ENCODE results near the gene FBXO31. TPM values are rescaled to one million over a fixed set of nuclear protein-coding genes. Genes with fewer than 3 reads are reported as not detected.

FBXO31 gene
- 13.6 and 20.8 TPM in 2 replicates for total RNA-seq

DNA sequence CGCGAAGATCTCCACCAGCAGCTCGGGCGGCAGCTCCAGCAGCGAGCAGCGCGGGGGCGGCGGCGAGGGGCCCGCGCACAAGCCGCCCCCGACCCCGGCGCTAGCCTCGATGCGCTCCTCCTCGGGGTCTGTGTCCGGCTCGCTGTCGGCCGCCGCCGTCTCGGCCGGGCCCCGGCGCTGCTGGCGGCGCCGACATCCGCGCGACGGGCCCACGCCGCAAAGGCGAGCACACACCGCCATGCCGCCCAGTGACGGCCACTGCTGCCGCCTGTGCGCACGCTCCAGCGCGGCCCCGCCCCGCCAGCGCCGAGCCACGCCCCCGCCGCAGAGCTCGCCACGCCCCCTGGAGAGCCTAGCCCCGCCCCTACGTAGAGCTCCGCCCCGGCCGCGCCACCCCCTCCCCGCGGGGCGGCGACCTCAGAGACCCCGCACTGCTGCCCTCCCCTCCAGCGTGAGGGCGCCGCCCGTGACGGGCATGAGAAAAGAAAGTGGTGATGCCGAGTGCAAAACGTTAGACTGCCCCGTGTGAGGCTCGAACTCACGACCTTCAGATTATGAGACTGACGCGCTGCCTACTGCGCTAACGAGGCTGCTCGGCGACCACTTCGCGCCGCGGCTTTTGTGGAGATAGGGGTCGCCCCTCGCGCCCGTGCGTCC lies at the start of gene FBXO31:
Gene FBXO31, minus strand, starts transcription at position 272 of the 657 bp plus-strand sequence. Its CDS starts 32 bp downstream, at position 240.

GRCh38 chr16:87391950-87392820 lies 8.6 kb upstream of the FBXO31 start, which contains the start of gene MAP1LC3B:
Gene MAP1LC3B (plus strand): TSS chr16:87392336. CDS start chr16:87392428, 92 bp downstream.

GRCh38 chr16:87316923-87317749 lies 66.4 kb downstream of the FBXO31 start, which contains the start of gene C16orf95:
Gene C16orf95 (minus strand): TSS chr16:87317392. CDS start chr16:87317242, 150 bp downstream.

Other genes starting within 250 kb of the FBXO31 start
- 0.29 and 5.3 TPM in 2 replicates for gene C16orf95, start 66.4 kb downstream of the FBXO31 start, total RNA-seq
- gene MAP1LC3B, start 8.6 kb upstream of the FBXO31 start, total RNA-seq = 34.3 and 37.0 TPM in 2 replicates
- gene ZCCHC14, start 109.2 kb upstream of the FBXO31 start, total RNA-seq = 4.3 TPM in 2 replicates
- not detected in 2 replicates for gene JPH3, start 218.7 kb upstream of the FBXO31 start, total RNA-seq